ENCODE measurements around the gene NDUFB1.
A peak's percentile ranks its signal among the peaks of the same experiment; 100 is the strongest.

- TF ChIP-seq CTCF (conservative IDR thresholded peaks at IDR 0.05; ENCODE audit: low read depth, low read length) (peak; percentile 68), EZH2 (IDR thresholded peaks at IDR 0.05; ENCODE audit: low read length, unreplicated experiment) (no peak), EZH2phosphoT487 (IDR thresholded peaks at IDR 0.05; ENCODE audit: borderline replicate concordance, low read length) (no peak)
Measured at GRCh38 chr14:92106143-92106926, 15.2 kb downstream of the NDUFB1 start, which contains the start of gene ATXN3.
